Gastroesophageal sphincter (tissue), 4 donors: ENCODE measurements around the gene SH3D21. TPM values are rescaled to one million over a fixed set of nuclear protein-coding genes. Genes with fewer than 3 reads are reported as not detected.
A peak's percentile ranks its signal among the peaks of the same experiment; 100 is the strongest.

Experiments used
- ATAC-seq: fragments of 150-250 bp; one replicate; pipeline ENCODE4 v1.9.1; 2016; ENCODE audit warnings: mild to moderate bottlenecking, moderate library complexity
- H3K27ac ChIP-seq, 4 donors: fragments of 200-600 bp; sonication (generic) in 3 of 4; 1 replicate in 3 of 4; 2 replicates in 1 of 4; pipeline ENCODE4 v1.5.1; 2016 to 2019
- H3K27me3 ChIP-seq: fragments of 200-600 bp; sonication (generic); one replicate; pipeline ENCODE4 v1.5.1; 2019
- H3K36me3 ChIP-seq, 2 donors: fragments of 200-600 bp; sonication (generic); one replicate each; pipeline ENCODE4 v1.5.1; 2019; ENCODE audit warnings: control low read depth in 1 of 2
- H3K4me1 ChIP-seq, 3 donors: fragments of 200-600 bp; sonication (generic); 1 replicate in 2 of 3; 2 replicates in 1 of 3; pipeline ENCODE4 v1.5.1; 2016 to 2019; ENCODE audit warnings: control low read depth in 2 of 3
- H3K4me3 ChIP-seq, 2 donors: fragments of 200-600 bp; sonication (generic); one replicate each; pipeline ENCODE4 v1.5.1; 2019; ENCODE audit warnings: mild to moderate bottlenecking in 1 of 2, moderate library complexity in 1 of 2
- H3K9me3 ChIP-seq, 3 donors: fragments of 200-600 bp; sonication (generic); one replicate each; pipeline ENCODE4 v1.5.1; 2017 to 2019; ENCODE audit warnings: control low read depth in 2 of 3
- EP300 ChIP-seq: sonication (generic); formaldehyde crosslinking; IDR thresholded peaks from one replicate; pipeline ENCODE4 v1.6.1; 2017; ENCODE audit warnings: antibody characterized with exemption, mild to moderate bottlenecking
- POLR2A ChIP-seq, 2 donors: fragments of 450-650 bp; IDR thresholded peaks; one replicate each; pipeline ENCODE4 v1.6.1; 2017; ENCODE audit warnings: antibody characterized with exemption in 2 of 2, mild to moderate bottlenecking in 2 of 2, moderate library complexity in 1 of 2
- POLR2AphosphoS5 ChIP-seq: sonication (generic); formaldehyde crosslinking; IDR thresholded peaks from one replicate; pipeline ENCODE4 v1.6.1; 2017; ENCODE audit warnings: antibody characterized with exemption
- WGBS, 2 donors: methylation state at CpG; one replicate each; pipeline ENCODE4 v1.1.5; 2018; ENCODE audit warnings: low coverage in 1 of 2; 5-methylcytosine and 5-hydroxymethylcytosine counted together
- total RNA-seq, 4 donors: library from RNA; depleted of rRNA; stranded (reverse); fragments of >200 nt; gene quantifications; one replicate each; pipeline ENCODE4 v1.1.0, GENCODE V29; 2016
- TF ChIP-seq, protein P1 (sequence below), 4 experiments: fragments of 200-600 bp in 2 of 4; fragments of 450-650 bp in 2 of 4; sonication (generic) in 1 of 4; IDR thresholded peaks; one replicate each; pipeline ENCODE4 v1.5.1; 2017 to 2019; ENCODE audit warnings: antibody characterized with exemption in 4 of 4, mild to moderate bottlenecking in 2 of 4, moderate library complexity in 2 of 4

Gene SH3D21
- total RNA-seq, 4 donors from 2014 or later, result 0.27 to 1.4 (median 1.3) TPM; not detected in 1

GRCh38 chr1:36339215-36339614 is 33.0 kb downstream of the SH3D21 start:
- H3K9me3 ChIP-seq, result no peaks in the 10 kb centered on the region
- no peaks in the 10 kb centered on the region for H3K27me3 ChIP-seq
- ATAC-seq, result no peak
- no peak overlapping the region for H3K4me3 ChIP-seq
- H3K36me3 ChIP-seq, result peaks cover 0 to 51% of the 10 kb centered on the region in 2 donors
- H3K27ac ChIP-seq, result no peak overlapping the region
- H3K4me1 ChIP-seq, result peaks cover 0 to 22% (median 6%) of the 10 kb centered on the region in 3 donors
- WGBS, 2 donors, result 60 to 78% methylated on average over 3 to 7 of the region's 7 CpGs
- TF ChIP-seq POLR2A (IDR thresholded peaks at IDR 0.05) (no peak), EP300 (no peak), POLR2AphosphoS5 (no peak)
- TF ChIP-seq, protein P1, sequence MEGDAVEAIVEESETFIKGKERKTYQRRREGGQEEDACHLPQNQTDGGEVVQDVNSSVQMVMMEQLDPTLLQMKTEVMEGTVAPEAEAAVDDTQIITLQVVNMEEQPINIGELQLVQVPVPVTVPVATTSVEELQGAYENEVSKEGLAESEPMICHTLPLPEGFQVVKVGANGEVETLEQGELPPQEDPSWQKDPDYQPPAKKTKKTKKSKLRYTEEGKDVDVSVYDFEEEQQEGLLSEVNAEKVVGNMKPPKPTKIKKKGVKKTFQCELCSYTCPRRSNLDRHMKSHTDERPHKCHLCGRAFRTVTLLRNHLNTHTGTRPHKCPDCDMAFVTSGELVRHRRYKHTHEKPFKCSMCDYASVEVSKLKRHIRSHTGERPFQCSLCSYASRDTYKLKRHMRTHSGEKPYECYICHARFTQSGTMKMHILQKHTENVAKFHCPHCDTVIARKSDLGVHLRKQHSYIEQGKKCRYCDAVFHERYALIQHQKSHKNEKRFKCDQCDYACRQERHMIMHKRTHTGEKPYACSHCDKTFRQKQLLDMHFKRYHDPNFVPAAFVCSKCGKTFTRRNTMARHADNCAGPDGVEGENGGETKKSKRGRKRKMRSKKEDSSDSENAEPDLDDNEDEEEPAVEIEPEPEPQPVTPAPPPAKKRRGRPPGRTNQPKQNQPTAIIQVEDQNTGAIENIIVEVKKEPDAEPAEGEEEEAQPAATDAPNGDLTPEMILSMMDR (IDR thresholded peaks at IDR 0.05), result no peak

DNA sequence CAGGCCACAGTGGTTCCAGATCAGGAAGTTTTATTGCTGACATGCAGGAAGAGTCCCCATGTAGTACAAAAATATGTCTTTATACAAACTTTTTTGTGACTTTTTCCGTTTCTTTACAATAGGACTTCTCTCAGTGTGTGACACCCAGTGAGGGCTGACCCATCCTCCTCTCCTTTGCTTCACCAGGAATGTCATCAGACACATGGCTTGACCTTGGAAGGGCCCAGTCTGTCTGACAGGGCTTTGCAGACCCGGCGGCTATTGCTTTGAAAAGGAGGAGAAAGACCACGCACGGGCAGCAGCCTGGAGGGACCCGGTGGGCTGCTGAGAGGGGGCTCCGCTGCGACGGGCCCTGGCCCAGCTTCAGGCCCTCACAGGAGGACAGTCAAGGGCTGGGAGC is 33.4 kb downstream of the SH3D21 start:
- Histone ChIP-seq H3K9me3 (no peaks in the 10 kb centered on the region), H3K36me3 (peaks cover 0 to 55% of the 10 kb centered on the region in 2 donors), H3K27ac (no peak overlapping the region), H3K4me3 (no peak overlapping the region), H3K4me1 (peaks cover 0 to 22% (median 6%) of the 10 kb centered on the region in 3 donors), H3K27me3 (no peaks in the 10 kb centered on the region)
- 67 to 69% methylated on average over 1 to 3 of the region's 9 CpGs for WGBS, 2 donors
- TF ChIP-seq POLR2AphosphoS5, result no peak
- TF ChIP-seq, protein P1 (IDR thresholded peaks at IDR 0.05), result no peak
- no peak for ATAC-seq

- ATAC-seq, result no peak
- Histone ChIP-seq H3K4me1 (peaks cover 0 to 22% (median 6%) of the 10 kb centered on the region in 3 donors), H3K9me3 (no peaks in the 10 kb centered on the region), H3K27ac (no peak overlapping the region), H3K4me3 (no peak overlapping the region), H3K27me3 (no peaks in the 10 kb centered on the region), H3K36me3 (peaks cover 0 to 75% of the 10 kb centered on the region in 2 donors)
- TF ChIP-seq POLR2AphosphoS5 (no peak), POLR2A (IDR thresholded peaks at IDR 0.05) (no peak), EP300 (no peak)
- TF ChIP-seq, protein P1 (IDR thresholded peaks at IDR 0.05), result no peak
- WGBS, 2 donors, result 73 to 100% methylated on average over 1 to 3 of the region's 34 CpGs
Observed at GRCh38 chr1:36341626-36342320, 35.6 kb downstream of the SH3D21 start.

DNA sequence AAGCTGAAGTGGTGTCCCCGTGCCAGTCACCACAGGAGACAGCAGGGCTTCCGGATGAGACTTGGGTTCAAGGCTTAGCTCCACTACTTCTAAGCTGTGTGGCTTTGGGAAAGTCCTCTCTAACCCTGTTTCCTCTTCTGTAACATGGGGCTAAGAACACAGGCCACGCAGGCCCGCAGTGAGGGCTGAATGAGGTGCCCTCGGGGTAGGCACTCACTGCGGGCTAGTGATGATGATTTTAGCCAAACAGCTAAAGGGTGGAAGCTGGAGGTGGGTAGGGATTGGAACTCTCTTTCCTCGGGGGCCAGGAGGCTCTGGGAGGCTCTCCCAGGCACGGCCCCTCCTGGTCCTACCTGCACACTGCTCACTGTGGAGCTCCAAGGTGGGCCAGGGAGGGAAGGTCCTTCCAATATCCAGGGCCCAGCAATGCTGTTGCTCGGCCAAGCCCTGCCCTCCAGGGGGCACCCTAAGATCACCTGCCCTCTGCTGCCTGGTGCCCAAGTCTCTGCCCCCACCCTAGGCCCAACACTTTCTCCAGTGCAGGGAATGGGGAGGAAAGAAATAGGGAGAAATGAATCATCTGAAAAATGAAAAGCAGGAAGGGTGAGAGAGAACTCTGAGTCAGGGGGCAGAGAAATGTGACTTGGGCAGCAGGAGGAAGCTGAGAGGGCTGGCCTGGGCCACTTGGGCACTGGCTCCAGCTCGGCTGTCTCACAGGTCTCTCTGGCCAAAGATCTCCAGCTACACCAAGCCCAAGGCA is 36.4 kb downstream of the SH3D21 start:
- H3K9me3 ChIP-seq, result no peaks in the 10 kb centered on the region
- H3K4me3 ChIP-seq, result no peak overlapping the region
- peaks cover 0 to 22% (median 6%) of the 10 kb centered on the region in 3 donors for H3K4me1 ChIP-seq
- TF ChIP-seq, protein P1 (IDR thresholded peaks at IDR 0.05), result peak in 3 of 4 experiments; percentile 66 to 84 (median 69)
- TF ChIP-seq POLR2A (IDR thresholded peaks at IDR 0.05), result no peak
- TF ChIP-seq POLR2AphosphoS5, result peak; percentile 36
- 0 to 20% methylated on average over 1 of the region's 10 CpGs for WGBS, 2 donors
- ATAC-seq, result peak; percentile 73
- peaks cover 0 to 83% of the 10 kb centered on the region in 2 donors for H3K36me3 ChIP-seq
- no peaks in the 10 kb centered on the region for H3K27me3 ChIP-seq
- H3K27ac ChIP-seq, result peak overlapping the region in 3 of 4 donors; percentile 49 to 73 (median 70)
